Breast epithelium (tissue), 4 donors: ENCODE measurements around the gene NCBP3. TPM values are rescaled to one million over a fixed set of nuclear protein-coding genes. Genes with fewer than 3 reads are reported as not detected.
A peak's percentile ranks its signal among the peaks of the same experiment; 100 is the strongest.

Experiments used
- DNase-seq, 2 donors: peaks; one replicate each; pipeline ENCODE4 v3.0.0-alpha.2; 2019; ENCODE audit warnings: low spot score in 2 of 2
- H3K27ac ChIP-seq, 2 donors: fragments of 200-600 bp; sonication (generic) in 1 of 2; one replicate each; pipeline ENCODE4 v1.5.1; 2016 to 2019; ENCODE audit warnings: mild to moderate bottlenecking in 1 of 2
- H3K27me3 ChIP-seq, 2 donors: fragments of 200-600 bp; sonication (generic) in 1 of 2; one replicate each; pipeline versions ENCODE4 v1.5.1 to v1.6.0; 2017 to 2019; ENCODE audit warnings: control low read depth in 1 of 2, mild to moderate bottlenecking in 1 of 2
- H3K36me3 ChIP-seq: fragments of 200-600 bp; one replicate; pipeline ENCODE4 v1.5.1; 2019
- H3K4me1 ChIP-seq, 2 donors: fragments of 200-600 bp; sonication (generic); one replicate each; pipeline ENCODE4 v1.5.1; 2016 to 2019; ENCODE audit warnings: control low read depth in 1 of 2
- H3K4me3 ChIP-seq, 3 donors: fragments of 200-600 bp; sonication (generic); 1 replicate in 2 of 3; 2 replicates in 1 of 3; pipeline ENCODE4 v1.5.1; 2016 to 2019; ENCODE audit warnings: mild to moderate bottlenecking in 3 of 3, moderate library complexity in 2 of 3
- H3K9me3 ChIP-seq, 2 donors: fragments of 200-600 bp; sonication (generic) in 1 of 2; one replicate each; pipeline ENCODE4 v1.5.1; 2016 to 2019; ENCODE audit warnings: control low read depth in 1 of 2
- POLR2A ChIP-seq: fragments of 450-650 bp; IDR thresholded peaks from one replicate; pipeline ENCODE4 v1.6.1; 2016; ENCODE audit warnings: antibody characterized with exemption, mild to moderate bottlenecking, moderate library complexity
- POLR2AphosphoS5 ChIP-seq, 3 donors: sonication (generic); formaldehyde crosslinking; IDR thresholded peaks; one replicate each; pipeline ENCODE4 v1.6.1; 2017; ENCODE audit warnings: antibody characterized with exemption in 3 of 3
- intact Hi-C: fragments of 100-400 bp; cut with DNase I; formaldehyde crosslinking; loops from one replicate; pipeline ENCODE4 v1.15.1; 2023; ENCODE audit warnings: low total_unique reads
- total RNA-seq, 3 donors: library from RNA; depleted of rRNA; stranded (reverse); fragments of >200 nt; gene quantifications; one replicate each; pipeline ENCODE4 v1.1.0, GENCODE V29; 2016
- TF ChIP-seq, protein P1 (sequence below), 3 donors: fragments of 450-650 bp; IDR thresholded peaks; one replicate each; pipeline ENCODE4 v1.5.1; 2016 to 2017; ENCODE audit warnings: antibody characterized with exemption in 3 of 3, mild to moderate bottlenecking in 3 of 3, moderate library complexity in 3 of 3

Gene NCBP3
- total RNA-seq, 3 donors from 2014 or later, result 21.6 to 34.1 (median 25.9) TPM

DNA sequence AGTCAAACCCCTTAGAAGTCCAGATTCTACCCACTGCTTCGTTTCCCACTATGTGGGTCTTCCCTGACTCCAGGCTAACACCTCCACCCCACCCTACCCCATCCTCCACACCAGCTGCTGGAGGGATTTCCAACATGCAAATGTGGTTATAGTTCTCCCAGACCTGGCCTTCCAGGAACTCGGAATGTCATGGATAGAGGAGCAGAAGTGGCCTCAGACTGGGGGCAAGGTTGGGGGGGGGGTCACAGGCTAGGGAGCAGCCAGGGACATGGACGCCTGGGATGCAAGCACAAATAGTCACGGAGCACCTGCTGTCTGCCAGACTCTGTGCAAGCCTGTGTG, 44.8 kb upstream of the NCBP3 start:
- Histone ChIP-seq H3K27me3 (no peaks in the 10 kb centered on the region), H3K9me3 (no peaks in the 10 kb centered on the region), H3K4me3 (no peak overlapping the region), H3K27ac (peak overlapping the region in 1 of 2 donors; percentile 92), H3K36me3 (no peaks in the 10 kb centered on the region), H3K4me1 (peaks cover 26 to 27% of the 10 kb centered on the region in 2 donors)
- no peak for DNase-seq
- intact Hi-C loops, result no loop called here
- TF ChIP-seq POLR2AphosphoS5 (IDR thresholded peaks at IDR 0.05) (no peak), POLR2A (no peak)
- TF ChIP-seq, protein P1, sequence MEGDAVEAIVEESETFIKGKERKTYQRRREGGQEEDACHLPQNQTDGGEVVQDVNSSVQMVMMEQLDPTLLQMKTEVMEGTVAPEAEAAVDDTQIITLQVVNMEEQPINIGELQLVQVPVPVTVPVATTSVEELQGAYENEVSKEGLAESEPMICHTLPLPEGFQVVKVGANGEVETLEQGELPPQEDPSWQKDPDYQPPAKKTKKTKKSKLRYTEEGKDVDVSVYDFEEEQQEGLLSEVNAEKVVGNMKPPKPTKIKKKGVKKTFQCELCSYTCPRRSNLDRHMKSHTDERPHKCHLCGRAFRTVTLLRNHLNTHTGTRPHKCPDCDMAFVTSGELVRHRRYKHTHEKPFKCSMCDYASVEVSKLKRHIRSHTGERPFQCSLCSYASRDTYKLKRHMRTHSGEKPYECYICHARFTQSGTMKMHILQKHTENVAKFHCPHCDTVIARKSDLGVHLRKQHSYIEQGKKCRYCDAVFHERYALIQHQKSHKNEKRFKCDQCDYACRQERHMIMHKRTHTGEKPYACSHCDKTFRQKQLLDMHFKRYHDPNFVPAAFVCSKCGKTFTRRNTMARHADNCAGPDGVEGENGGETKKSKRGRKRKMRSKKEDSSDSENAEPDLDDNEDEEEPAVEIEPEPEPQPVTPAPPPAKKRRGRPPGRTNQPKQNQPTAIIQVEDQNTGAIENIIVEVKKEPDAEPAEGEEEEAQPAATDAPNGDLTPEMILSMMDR (IDR thresholded peaks at IDR 0.05), result no peak

- H3K4me1 ChIP-seq, result peaks cover 23 to 27% of the 10 kb centered on the region in 2 donors
- H3K27me3 ChIP-seq, result no peaks in the 10 kb centered on the region
- no peak for TF ChIP-seq POLR2AphosphoS5 (IDR thresholded peaks at IDR 0.05)
- no peaks in the 10 kb centered on the region for H3K36me3 ChIP-seq
- no peaks in the 10 kb centered on the region for H3K9me3 ChIP-seq
- DNase-seq, result peak; percentile 60 to 67
- peak overlapping the region in 1 of 3 donors; percentile 15 for H3K4me3 ChIP-seq
- intact Hi-C loops, result no loop called here
- H3K27ac ChIP-seq, result peak overlapping the region; percentile 87 to 92
These were observed 44.2 kb upstream of the NCBP3 start for GRCh38 chr17:3890082-3890877.

- H3K27me3 ChIP-seq, result no peaks in the 10 kb centered on the region
- H3K4me1 ChIP-seq, result peaks cover 22 to 27% of the 10 kb centered on the region in 2 donors
- peak overlapping the region in 1 of 3 donors; percentile 15 for H3K4me3 ChIP-seq
- no peaks in the 10 kb centered on the region for H3K36me3 ChIP-seq
- TF ChIP-seq, protein P1 (IDR thresholded peaks at IDR 0.05), result no peak
- TF ChIP-seq POLR2AphosphoS5 (IDR thresholded peaks at IDR 0.05) (no peak), POLR2A (no peak)
- H3K27ac ChIP-seq, result peak overlapping the region; percentile 87 to 92
- intact Hi-C loops, result no loop called here
- DNase-seq, result no peak
- no peaks in the 10 kb centered on the region for H3K9me3 ChIP-seq
These were observed 43.4 kb upstream of the NCBP3 start for GRCh38 chr17:3889325-3890012.

DNA sequence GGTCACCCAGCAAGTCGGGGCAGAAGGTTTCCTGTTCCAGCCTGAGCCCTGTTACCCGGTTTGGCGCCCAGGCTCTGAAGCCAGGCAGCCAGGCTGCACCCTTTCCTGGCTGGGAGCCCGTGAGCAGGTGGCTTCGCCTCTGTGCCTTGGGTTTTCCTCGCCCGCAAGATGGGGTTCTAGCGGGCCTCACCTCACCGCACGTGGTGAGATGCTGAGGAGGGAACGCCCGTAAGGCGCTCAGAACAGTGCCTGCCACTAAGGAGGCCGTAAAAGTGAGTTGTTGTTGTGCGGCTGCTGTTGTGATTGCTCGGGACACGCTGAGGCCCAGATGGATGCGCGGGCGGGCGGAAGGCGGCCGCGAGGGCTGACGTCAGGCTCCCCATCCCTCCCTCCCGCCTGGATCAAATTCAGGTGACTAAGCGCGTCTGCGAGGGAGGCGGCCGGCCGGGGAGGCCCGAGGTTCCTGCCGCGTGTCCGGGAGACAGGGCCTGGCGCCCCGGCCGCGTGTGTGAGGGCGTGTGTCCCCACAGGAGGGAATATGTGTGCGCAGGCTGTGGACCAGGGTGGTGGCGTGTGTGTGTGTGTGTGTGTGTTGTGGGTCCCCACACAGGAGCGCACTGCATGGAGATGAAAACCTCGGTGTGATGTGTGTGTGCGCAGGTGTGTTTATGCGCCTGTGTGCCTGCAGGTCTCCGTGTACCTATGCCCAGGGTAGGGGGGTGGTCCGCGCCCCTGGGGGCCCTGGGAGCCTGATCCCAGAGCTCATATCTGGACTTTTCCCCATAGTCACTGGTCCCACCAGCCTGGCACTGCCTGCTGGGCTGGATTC, 42.5 kb upstream of the NCBP3 start:
- intact Hi-C loops, result no loop called here

GRCh38 chr17:3887804-3888203, 41.8 kb upstream of the NCBP3 start:
- Histone ChIP-seq H3K36me3 (no peaks in the 10 kb centered on the region), H3K27ac (peak overlapping the region; percentile 87 to 92), H3K27me3 (no peaks in the 10 kb centered on the region), H3K4me3 (peak overlapping the region in 1 of 3 donors; percentile 36), H3K9me3 (no peaks in the 10 kb centered on the region), H3K4me1 (peaks cover 14 to 27% of the 10 kb centered on the region in 2 donors)
- TF ChIP-seq, protein P1 (IDR thresholded peaks at IDR 0.05), result no peak
- TF ChIP-seq POLR2A (no peak), POLR2AphosphoS5 (IDR thresholded peaks at IDR 0.05) (no peak)
- intact Hi-C loops, result no loop called here
- no peak for DNase-seq

More for the DNA sequence above, 42.5 kb upstream of the NCBP3 start:
- DNase-seq, result peak; percentile 68 to 81
- TF ChIP-seq POLR2A (no peak), POLR2AphosphoS5 (IDR thresholded peaks at IDR 0.05) (peak in 2 of 3 donors; percentile 57 to 63)
- TF ChIP-seq, protein P1 (IDR thresholded peaks at IDR 0.05), result no peak
- peak overlapping the region; percentile 87 to 92 for H3K27ac ChIP-seq
- H3K9me3 ChIP-seq, result no peaks in the 10 kb centered on the region
- peaks cover 16 to 27% of the 10 kb centered on the region in 2 donors for H3K4me1 ChIP-seq
- no peaks in the 10 kb centered on the region for H3K36me3 ChIP-seq
- H3K4me3 ChIP-seq, result peak overlapping the region in 2 of 3 donors; percentile 2 to 36
- no peaks in the 10 kb centered on the region for H3K27me3 ChIP-seq
